K562 (cell line): Measurements from ENCODE around the gene RPS6KA4.

Source experiments
- CTCF ChIP-seq, 3 experiments: IDR thresholded peaks in 2 of 3; conservative IDR thresholded peaks in 1 of 3; 2 replicates each; pipeline ENCODE4 v1.5.1; 2011 to 2012; ENCODE audit warnings: low read length in 3 of 3, mild to moderate bottlenecking in 3 of 3, control low read depth in 2 of 3, improper control_type of control experiment in 1 of 3, inconsistent platforms in 1 of 3, low read depth in 1 of 3, mixed read lengths in 1 of 3, moderate library complexity in 1 of 3; ENCODE audit not compliant: insufficient read depth in 2 of 3
- NCOA6 ChIP-seq: fragments of 450-650 bp; IDR thresholded peaks from 2 replicates; pipeline ENCODE4 v1.6.1; 2017; ENCODE audit warnings: mild to moderate bottlenecking
- SRSF1 ChIP-seq: fragments of 200-400 bp; formaldehyde crosslinking; IDR thresholded peaks from 2 replicates; pipeline ENCODE4 v1.6.1; 2017; ENCODE audit warnings: mild to moderate bottlenecking, low read depth, low read length, moderate library complexity

GRCh38 chr11:64409707-64410403 lies 50.9 kb downstream of the RPS6KA4 start:
- TF ChIP-seq SRSF1, result no peak
- no peak for TF ChIP-seq NCOA6
- TF ChIP-seq CTCF (IDR thresholded peaks at IDR 0.05 in 2 of 3, conservative IDR thresholded peaks at IDR 0.05 in 1 of 3; ENCODE audit: insufficient read depth in 2 of 3, low read depth in 1 of 3, low read length in 3 of 3), result no peak
